Ovary (tissue), 9 donors: ENCODE measurements around the gene PRICKLE2. TPM values are rescaled to one million over a fixed set of nuclear protein-coding genes. Genes with fewer than 3 reads are reported as not detected.

Source experiments
- DNase-seq, 5 donors: peaks; one replicate each; pipeline ENCODE4 v3.0.0-alpha.2; 2019 to 2020
- H3K27ac ChIP-seq, 2 donors: fragments of 200-600 bp; one replicate each; pipeline versions ENCODE4 v1.5.1 to v1.8.0; 2019 to 2022
- H3K27me3 ChIP-seq: fragments of 200-600 bp; one replicate; pipeline ENCODE4 v1.8.0; 2022
- H3K36me3 ChIP-seq: fragments of 200-600 bp; sonication (generic); one replicate; pipeline ENCODE4 v1.5.1; 2019
- H3K4me1 ChIP-seq: one replicate; pipeline ENCODE4 v1.8.1; 2013; ENCODE audit warnings: mild to moderate bottlenecking, moderate library complexity; ENCODE audit not compliant: insufficient read depth
- H3K4me3 ChIP-seq: fragments of 200-600 bp; sonication (generic); one replicate; pipeline ENCODE4 v1.5.1; 2017
- H3K9me3 ChIP-seq, 2 donors: fragments of 200-600 bp in 1 of 2; sonication (generic) in 1 of 2; one replicate each; pipeline versions ENCODE4 v1.5.1 to v1.8.1; 2013 to 2019; ENCODE audit warnings: mild to moderate bottlenecking in 1 of 2, moderate library complexity in 1 of 2
- EP300 ChIP-seq: sonication (generic); formaldehyde crosslinking; IDR thresholded peaks from one replicate; pipeline ENCODE4 v1.6.1; 2017; ENCODE audit warnings: antibody characterized with exemption
- POLR2A ChIP-seq: fragments of 450-650 bp; IDR thresholded peaks from one replicate; pipeline ENCODE4 v1.6.1; 2017; ENCODE audit warnings: antibody characterized with exemption, mild to moderate bottlenecking, moderate library complexity
- WGBS, 3 donors: extraction: QIAGEN DNeasy Blood & Tissue Kit in 1 of 3; methylation state at CpG; one replicate each; pipeline versions ENCODE4 v1.1.5 to v1.1.7; 2013 to 2017; 5-methylcytosine and 5-hydroxymethylcytosine counted together
- intact Hi-C, 4 donors: fragments of 100-400 bp; cut with DNase I; formaldehyde crosslinking; loops; one replicate each; pipeline versions ENCODE4 v1.11.0 to v1.15.1; 2022 to 2023
- polyA plus RNA-seq, 2 donors: library from polyadenylated mRNA; stranded (reverse); fragments of 200-250 nt in 1 of 2; fragments of 350-450 nt in 1 of 2; fragmentation: Illumina TruSeq in 1 of 2; extraction: RNeasy Lipid Tissue Mini Kit (QIAGEN cat#74804) in 1 of 2; gene quantifications; one replicate each; pipeline ENCODE4 v1.2.3, GENCODE V29; 2013 to 2014
- total RNA-seq, 7 donors: library from RNA; depleted of rRNA in 2 of 7; stranded (reverse); fragments of >200 nt in 2 of 7; fragmentation: NEBNext Ultra II Directional in 3 of 7; extraction: Animal tissue kit (Norgen Biotek cat#: 25700) in 3 of 7; gene quantifications; one replicate each; pipeline versions ENCODE4 v1.1.0 to v1.2.4, GENCODE V29; 2016 to 2023
- TF ChIP-seq, protein P1 (sequence below), 3 donors: fragments of 450-650 bp in 2 of 3; fragments of 200-600 bp in 1 of 3; IDR thresholded peaks; one replicate each; pipeline versions ENCODE4 v1.5.1 to v1.8.0; 2016 to 2022; ENCODE audit warnings: antibody characterized with exemption in 3 of 3, mild to moderate bottlenecking in 1 of 3
- donor health status: DM: no; HTN: no; CAD: no; lungs with moderate emphysema.
- donor health status: DM: no; HTN: no; CAD: no.
- donor health status: Bipolar disorder and iron deficiency.
- donor health status: DM: yes; HTN: yes; CAD: no.
- donor health status: DM: no; HTN: no; CAD: no.
- donor health status: DM: yes; HTN: yes; CAD: no.

PRICKLE2 gene
- total and polyA plus RNA-seq, 9 donors: 6.3 to 34.8 (median 25.4) TPM

DNA sequence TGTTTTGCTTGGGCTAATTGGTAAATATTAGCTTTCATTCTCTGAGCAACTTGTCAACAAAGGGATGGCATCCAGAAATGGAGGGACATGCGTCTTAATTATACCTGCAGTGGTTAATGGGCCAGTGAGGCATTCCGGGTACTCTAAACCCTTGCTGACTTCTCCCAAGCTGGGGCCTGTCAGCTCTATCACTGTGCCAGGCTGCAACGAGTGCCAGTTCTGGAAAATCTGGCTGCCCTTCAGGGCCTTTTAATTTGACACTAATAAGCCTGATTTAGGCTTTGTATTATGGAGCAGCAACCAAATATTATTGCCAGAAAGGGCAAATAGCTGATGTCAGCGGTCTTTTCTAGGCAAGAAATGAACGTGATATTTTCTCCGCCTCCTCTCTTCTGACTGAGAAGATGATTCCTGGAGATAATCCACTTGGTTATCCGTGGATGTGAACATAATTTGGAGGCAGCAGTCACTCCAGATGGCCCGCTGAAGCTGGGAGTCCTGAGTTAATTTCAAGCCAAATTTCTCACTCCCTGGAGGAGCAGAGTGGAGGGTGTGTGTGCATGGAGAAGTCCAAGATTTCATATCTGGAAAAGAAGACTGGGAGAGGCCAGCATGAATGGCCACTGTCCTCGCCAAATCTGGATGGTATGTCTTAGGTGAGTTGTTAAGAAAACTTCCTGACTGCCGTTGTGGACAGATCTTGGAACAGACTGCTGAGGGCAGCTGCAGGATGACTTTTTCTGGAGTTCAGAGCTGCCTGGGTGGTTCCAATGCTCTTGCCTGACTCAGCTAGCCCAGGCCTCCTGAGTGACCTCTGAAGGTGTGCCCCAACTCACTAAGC lies 157.5 kb downstream of the PRICKLE2 start:
- TF ChIP-seq POLR2A (no peak), EP300 (no peak)
- TF ChIP-seq, protein P1, sequence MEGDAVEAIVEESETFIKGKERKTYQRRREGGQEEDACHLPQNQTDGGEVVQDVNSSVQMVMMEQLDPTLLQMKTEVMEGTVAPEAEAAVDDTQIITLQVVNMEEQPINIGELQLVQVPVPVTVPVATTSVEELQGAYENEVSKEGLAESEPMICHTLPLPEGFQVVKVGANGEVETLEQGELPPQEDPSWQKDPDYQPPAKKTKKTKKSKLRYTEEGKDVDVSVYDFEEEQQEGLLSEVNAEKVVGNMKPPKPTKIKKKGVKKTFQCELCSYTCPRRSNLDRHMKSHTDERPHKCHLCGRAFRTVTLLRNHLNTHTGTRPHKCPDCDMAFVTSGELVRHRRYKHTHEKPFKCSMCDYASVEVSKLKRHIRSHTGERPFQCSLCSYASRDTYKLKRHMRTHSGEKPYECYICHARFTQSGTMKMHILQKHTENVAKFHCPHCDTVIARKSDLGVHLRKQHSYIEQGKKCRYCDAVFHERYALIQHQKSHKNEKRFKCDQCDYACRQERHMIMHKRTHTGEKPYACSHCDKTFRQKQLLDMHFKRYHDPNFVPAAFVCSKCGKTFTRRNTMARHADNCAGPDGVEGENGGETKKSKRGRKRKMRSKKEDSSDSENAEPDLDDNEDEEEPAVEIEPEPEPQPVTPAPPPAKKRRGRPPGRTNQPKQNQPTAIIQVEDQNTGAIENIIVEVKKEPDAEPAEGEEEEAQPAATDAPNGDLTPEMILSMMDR (IDR thresholded peaks at IDR 0.05): no peak
- WGBS, 3 donors: 58 to 66% (median 63%) methylated on average over 10 of the region's 10 CpGs
- DNase-seq: no peak
- intact Hi-C loops: no loop called here
- Histone ChIP-seq H3K4me1 (no peaks in the 10 kb centered on the region), H3K27me3 (no peaks in the 10 kb centered on the region), H3K9me3 (no peaks in the 10 kb centered on the region), H3K27ac (no peak overlapping the region), H3K4me3 (no peak overlapping the region), H3K36me3 (no peaks in the 10 kb centered on the region)

DNA sequence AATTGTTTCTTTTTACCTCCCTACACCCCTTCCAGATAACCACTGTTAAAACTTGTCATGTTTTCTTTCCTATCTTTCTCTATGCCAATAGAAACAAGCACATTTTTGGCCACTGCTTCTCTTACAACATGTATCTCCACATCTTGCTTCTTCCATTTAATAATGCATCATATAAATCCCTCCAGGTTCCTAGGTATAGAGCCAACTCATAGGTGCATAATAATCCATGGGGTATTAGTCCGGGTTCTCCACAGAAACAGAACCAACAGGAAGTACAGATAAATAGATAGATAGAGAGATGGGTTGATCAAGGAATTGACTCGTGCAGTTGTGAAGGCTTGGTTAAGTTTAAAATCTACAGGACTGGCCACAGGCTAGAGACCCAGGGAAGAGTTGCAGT lies 160.5 kb downstream of the PRICKLE2 start:
- H3K4me1 ChIP-seq: no peaks in the 10 kb centered on the region
- WGBS, 3 donors: 97 to 99% (median 97%) methylated on average over 2 of the region's 2 CpGs
- H3K27ac ChIP-seq: no peak overlapping the region
- H3K4me3 ChIP-seq: no peak overlapping the region
- intact Hi-C loops: no loop called here
- TF ChIP-seq POLR2A (no peak), EP300 (no peak)
- TF ChIP-seq, protein P1 (IDR thresholded peaks at IDR 0.05): no peak
- H3K36me3 ChIP-seq: no peaks in the 10 kb centered on the region
- DNase-seq: no peak
- no peaks in the 10 kb centered on the region for H3K9me3 ChIP-seq
- no peaks in the 10 kb centered on the region for H3K27me3 ChIP-seq

DNA sequence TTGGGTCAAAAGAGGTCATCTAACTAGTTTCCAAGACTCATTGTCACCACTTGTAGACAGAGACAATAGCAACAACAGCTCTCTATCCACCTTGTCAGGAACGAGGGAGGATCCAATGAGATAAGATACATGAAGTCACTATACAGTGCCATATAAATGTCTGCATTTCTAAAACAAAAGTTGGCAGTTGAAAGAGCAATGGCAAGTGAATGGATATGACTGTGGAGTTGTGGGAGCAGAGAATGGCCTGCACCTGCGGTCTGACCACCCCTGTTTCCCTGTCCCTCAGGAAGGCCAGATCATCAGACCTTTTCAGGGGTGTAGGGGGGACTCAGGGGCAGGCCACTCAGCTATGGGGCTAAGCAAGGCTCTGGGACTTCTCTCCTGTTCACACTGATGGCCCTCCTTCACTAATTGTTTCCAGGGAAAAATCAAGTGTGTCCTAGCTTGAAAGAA lies 161.3 kb downstream of the PRICKLE2 start:
- no peak overlapping the region for H3K27ac ChIP-seq
- TF ChIP-seq, protein P1 (IDR thresholded peaks at IDR 0.05): no peak
- no peak for TF ChIP-seq POLR2A
- no peak for TF ChIP-seq EP300
- intact Hi-C loops: no loop called here
- no peaks in the 10 kb centered on the region for H3K4me1 ChIP-seq
- H3K36me3 ChIP-seq: no peaks in the 10 kb centered on the region
- DNase-seq: no peak
- no peaks in the 10 kb centered on the region for H3K27me3 ChIP-seq
- 67 to 91% (median 72%) methylated on average over 2 of the region's 2 CpGs for WGBS, 3 donors
- H3K4me3 ChIP-seq: no peak overlapping the region
- H3K9me3 ChIP-seq: no peaks in the 10 kb centered on the region

DNA sequence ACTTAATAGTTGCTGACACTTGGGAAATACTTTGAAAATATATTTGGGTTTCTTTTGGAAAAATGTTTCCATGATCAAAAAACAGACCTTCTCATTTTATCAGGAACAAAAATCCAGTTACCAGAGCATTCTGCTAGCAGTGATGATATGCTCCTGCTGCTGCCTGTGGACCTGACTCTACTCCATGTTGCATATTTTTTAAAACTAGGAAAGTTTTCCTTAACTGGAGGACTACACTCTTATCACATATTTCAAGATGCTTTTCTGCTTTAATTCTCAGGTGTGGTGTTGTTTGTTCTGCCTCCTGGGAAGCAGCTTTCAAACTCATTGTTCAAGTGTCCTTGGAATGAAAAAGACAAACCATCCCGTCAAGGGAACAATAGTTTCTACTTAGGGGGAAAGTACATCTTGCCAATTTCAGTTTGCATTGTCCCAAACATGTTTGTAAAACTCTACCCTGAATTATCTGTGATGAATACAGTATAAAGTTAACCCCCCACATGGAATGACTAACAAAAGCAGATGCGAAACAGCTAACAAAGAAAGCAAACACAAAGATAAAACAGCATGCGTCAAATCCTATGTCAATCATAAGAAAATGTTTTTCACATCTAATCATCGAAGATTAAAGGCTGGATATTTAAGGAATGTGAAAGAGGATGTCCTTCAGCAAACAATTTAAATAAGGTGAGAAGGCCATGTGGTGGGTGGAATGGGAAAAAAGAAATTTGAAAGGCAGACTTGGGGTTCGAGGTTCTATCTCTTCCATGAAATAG lies 161.9 kb downstream of the PRICKLE2 start:
- H3K27me3 ChIP-seq: no peaks in the 10 kb centered on the region
- no peak overlapping the region for H3K4me3 ChIP-seq
- TF ChIP-seq POLR2A (no peak), EP300 (no peak)
- TF ChIP-seq, protein P1 (IDR thresholded peaks at IDR 0.05): no peak
- 25 to 45% (median 36%) methylated on average over 5 of the region's 5 CpGs for WGBS, 3 donors
- no peaks in the 10 kb centered on the region for H3K9me3 ChIP-seq
- intact Hi-C loops: no loop called here
- H3K36me3 ChIP-seq: no peaks in the 10 kb centered on the region
- no peak overlapping the region for H3K27ac ChIP-seq
- no peaks in the 10 kb centered on the region for H3K4me1 ChIP-seq
- no peak for DNase-seq
